Astrocyte (in vitro differentiated cells and primary cell): ENCODE results near the gene MICU2.

Source experiments
- EZH2 ChIP-seq: IDR thresholded peaks from 2 replicates; pipeline ENCODE4 v1.6.1; 2012; ENCODE audit warnings: mild to moderate bottlenecking, low read length, inconsistent platforms; ENCODE audit not compliant: insufficient read depth
- TF ChIP-seq, protein P1 (sequence below): IDR thresholded peaks from 2 replicates; pipeline ENCODE4 v1.5.1; 2011; ENCODE audit warnings: low read depth, mild to moderate bottlenecking, inconsistent platforms, low read length, moderate library complexity; ENCODE audit not compliant: insufficient read depth

DNA sequence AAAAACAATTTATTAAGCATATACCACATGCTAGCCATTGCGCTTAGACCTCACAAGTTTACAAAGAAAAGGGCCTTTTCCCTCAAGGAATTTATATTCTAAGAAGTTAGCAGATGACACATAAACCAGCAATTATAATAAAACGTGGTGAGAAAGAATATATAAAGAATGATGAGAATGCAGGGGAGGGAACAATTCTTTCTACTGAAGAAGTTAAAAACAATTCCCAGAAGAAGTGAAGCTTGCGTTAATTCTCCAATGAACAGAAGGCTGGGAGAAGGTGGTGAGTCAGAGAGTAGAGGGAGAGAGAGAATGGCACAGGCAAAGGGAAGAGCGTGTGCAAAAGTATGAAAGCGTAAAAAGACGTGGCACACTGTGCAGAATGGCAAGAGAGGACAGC, 75.4 kb downstream of the MICU2 start:
- TF ChIP-seq EZH2: no peak
- TF ChIP-seq, protein P1, sequence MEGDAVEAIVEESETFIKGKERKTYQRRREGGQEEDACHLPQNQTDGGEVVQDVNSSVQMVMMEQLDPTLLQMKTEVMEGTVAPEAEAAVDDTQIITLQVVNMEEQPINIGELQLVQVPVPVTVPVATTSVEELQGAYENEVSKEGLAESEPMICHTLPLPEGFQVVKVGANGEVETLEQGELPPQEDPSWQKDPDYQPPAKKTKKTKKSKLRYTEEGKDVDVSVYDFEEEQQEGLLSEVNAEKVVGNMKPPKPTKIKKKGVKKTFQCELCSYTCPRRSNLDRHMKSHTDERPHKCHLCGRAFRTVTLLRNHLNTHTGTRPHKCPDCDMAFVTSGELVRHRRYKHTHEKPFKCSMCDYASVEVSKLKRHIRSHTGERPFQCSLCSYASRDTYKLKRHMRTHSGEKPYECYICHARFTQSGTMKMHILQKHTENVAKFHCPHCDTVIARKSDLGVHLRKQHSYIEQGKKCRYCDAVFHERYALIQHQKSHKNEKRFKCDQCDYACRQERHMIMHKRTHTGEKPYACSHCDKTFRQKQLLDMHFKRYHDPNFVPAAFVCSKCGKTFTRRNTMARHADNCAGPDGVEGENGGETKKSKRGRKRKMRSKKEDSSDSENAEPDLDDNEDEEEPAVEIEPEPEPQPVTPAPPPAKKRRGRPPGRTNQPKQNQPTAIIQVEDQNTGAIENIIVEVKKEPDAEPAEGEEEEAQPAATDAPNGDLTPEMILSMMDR: no peak
